HG03460 (cell line): ENCODE results near the gene CD22.
"Not testable (repeated sequence)": the region's sequence is repeated elsewhere in the genome, so short reads cannot be mapped to it uniquely, and the experiment has no call there.

Experiments used
- ATAC-seq: cut with Tn5 transposase; IDR thresholded peaks from one replicate; pipeline ENCODE4 v1.9.1; 2021; ENCODE audit not compliant: unreplicated experiment

CD22 gene

GRCh38 chr19:35357867-35358573 lies 29.0 kb downstream of the CD22 start, which contains the start of gene FFAR3:
FFAR3 (plus strand) TSS chr19:35358460; CDS start chr19:35358891, 431 bp downstream.
- no peak for ATAC-seq

GRCh38 chr19:35358834-35359233 lies 29.8 kb downstream of the CD22 start:
- not testable (repeated sequence) for ATAC-seq

GRCh38 chr19:35359395-35359794 lies 30.4 kb downstream of the CD22 start:
- ATAC-seq = not testable (repeated sequence)

- not testable (repeated sequence) for ATAC-seq
Observed at GRCh38 chr19:35360081-35360480, 31.1 kb downstream of the CD22 start.

GRCh38 chr19:35360880-35361420 lies 32.0 kb downstream of the CD22 start:
- ATAC-seq = no peak

- no peak for ATAC-seq
Observed at GRCh38 chr19:35362261-35363000, 33.4 kb downstream of the CD22 start.

GRCh38 chr19:35363001-35363590 lies 34.1 kb downstream of the CD22 start:
- ATAC-seq = no peak

GRCh38 chr19:35363711-35364425 lies 34.9 kb downstream of the CD22 start:
- no peak for ATAC-seq

- no peak for ATAC-seq
Observed at GRCh38 chr19:35365303-35365702, 36.3 kb downstream of the CD22 start.

- no peak for ATAC-seq
Observed at GRCh38 chr19:35368378-35368777, 39.4 kb downstream of the CD22 start.

GRCh38 chr19:35369522-35369921 lies 40.5 kb downstream of the CD22 start:
- ATAC-seq = no peak

- ATAC-seq = no peak
Observed at GRCh38 chr19:35370722-35371121, 41.7 kb downstream of the CD22 start, which contains the start of gene GPR42. GPR42 (plus strand) TSS chr19:35371068; CDS start chr19:35371360, 292 bp downstream.

- ATAC-seq = no peak
Observed at GRCh38 chr19:35373492-35373891, 44.5 kb downstream of the CD22 start.

GRCh38 chr19:35374031-35374430 lies 45.0 kb downstream of the CD22 start:
- not testable (repeated sequence) for ATAC-seq

GRCh38 chr19:35375505-35376307 lies 46.7 kb downstream of the CD22 start:
- ATAC-seq = no peak

GRCh38 chr19:35377656-35378055 lies 48.7 kb downstream of the CD22 start:
- ATAC-seq = no peak

GRCh38 chr19:35378356-35378755 lies 49.4 kb downstream of the CD22 start:
- no peak for ATAC-seq

GRCh38 chr19:35379545-35379944 lies 50.6 kb downstream of the CD22 start:
- ATAC-seq = not testable (repeated sequence)

GRCh38 chr19:35379992-35380391 lies 51.0 kb downstream of the CD22 start:
- no peak for ATAC-seq
